C4-2B (cell line): ENCODE results near the gene CLEC4C.

Experiments
- CTCF ChIP-seq: fragments of 450-650 bp; conservative IDR thresholded peaks from 2 replicates; pipeline ENCODE4 v1.5.1; 2017; ENCODE audit warnings: mild to moderate bottlenecking
- ZFX ChIP-seq: fragments of 450-650 bp; IDR thresholded peaks from 2 replicates; pipeline ENCODE4 v1.6.1; 2017

- TF ChIP-seq CTCF (no peak), ZFX (no peak)
Observed at GRCh38 chr12:7694556-7695236, 52.5 kb downstream of the CLEC4C start.
